ENCODE data around the gene RUFY2.

- no peak for TF ChIP-seq SNAI2 (CRISPR knock-in tag; IDR thresholded peaks at IDR 0.05)
- no peak for TF ChIP-seq ZC3H10 (CRISPR knock-in tag; IDR thresholded peaks at IDR 0.05)
- TF ChIP-seq ZFP3 (CRISPR knock-in tag; IDR thresholded peaks at IDR 0.05) = no peak
These were observed 4.8 kb downstream of the RUFY2 start for GRCh38 chr10:68402276-68402675.

Measured in SK-N-SH treated with all-trans-retinoic acid at 6 μM for 48 hours (cell line).